MG63 (cell line): Measurements from ENCODE around the gene SOWAHA. TPM values are rescaled to one million over a fixed set of nuclear protein-coding genes. Genes with fewer than 3 reads are reported as not detected.

Experiments used
- DNase-seq: peaks from one replicate; pipeline ENCODE4 v3.0.0-alpha.2; 2020
- H3K27me3 ChIP-seq: fragments of 250-450 bp; sonication (Bioruptor Pico); 2 replicates; pipeline ENCODE4 v1.5.1; 2020; ENCODE audit warnings: mild to moderate bottlenecking, moderate library complexity
- H3K36me3 ChIP-seq: fragments of 250-450 bp; sonication (Bioruptor Pico); 2 replicates; pipeline ENCODE4 v1.5.1; 2020; ENCODE audit warnings: mild to moderate bottlenecking, moderate library complexity
- H3K4me3 ChIP-seq: fragments of 250-450 bp; sonication (Bioruptor Pico); 2 replicates; pipeline ENCODE4 v1.5.1; 2020; ENCODE audit warnings: mild to moderate bottlenecking, moderate library complexity
- H3K9me3 ChIP-seq: fragments of 250-450 bp; sonication (Bioruptor Pico); 2 replicates; pipeline ENCODE4 v1.5.1; 2020; ENCODE audit warnings: mild to moderate bottlenecking, moderate library complexity
- total RNA-seq: library from RNA; depleted of rRNA; stranded (reverse); fragments of >200 nt; shearing (Covaris generic); gene quantifications from 2 replicates; pipeline ENCODE4 v1.2.3, GENCODE V29; 2014; ENCODE audit warnings: low replicate concordance

Gene SOWAHA
- total RNA-seq, 1 experiment from 2014 or later, result not detected

DNA sequence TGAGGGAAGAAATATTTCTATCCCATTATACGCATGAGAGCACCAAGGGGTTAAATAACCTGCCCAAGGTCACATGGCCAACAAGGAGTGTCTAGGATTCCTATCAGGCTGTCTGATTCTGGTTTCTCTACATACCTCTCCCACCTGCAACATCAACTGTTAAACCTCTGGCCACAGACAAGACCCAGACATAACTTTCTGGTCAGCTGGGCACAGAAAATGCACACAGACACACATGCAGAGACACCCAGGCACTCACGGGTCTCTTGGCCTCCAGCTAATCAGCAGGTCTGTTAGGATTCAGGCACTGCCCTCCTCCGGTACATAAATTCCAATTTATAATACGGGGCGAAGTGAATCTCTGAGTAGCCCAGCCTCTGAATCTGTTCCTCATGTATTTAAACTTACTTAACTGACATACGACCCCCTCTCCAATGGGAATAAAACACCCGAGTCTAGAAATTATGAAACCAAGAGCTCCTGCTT is 37.6 kb upstream of the SOWAHA start:
- Histone ChIP-seq H3K27me3 (no peaks in the 10 kb centered on the region), H3K4me3 (peak overlapping the region; percentile 66; the same call in 1 of the 2 replicates), H3K36me3 (peaks cover 5% of the 10 kb centered on the region; the same call in 1 of the 2 replicates), H3K9me3 (no peaks in the 10 kb centered on the region)
- no peak for DNase-seq

- peak; percentile 66 for DNase-seq
Measured at GRCh38 chr5:132776131-132776937, 36.8 kb upstream of the SOWAHA start.

GRCh38 chr5:132776938-132777208 is 36.2 kb upstream of the SOWAHA start:
- Histone ChIP-seq H3K4me3 (peak overlapping the region; percentile 66), H3K9me3 (no peaks in the 10 kb centered on the region), H3K36me3 (no peaks in the 10 kb centered on the region; the same call in 1 of the 2 replicates), H3K27me3 (no peaks in the 10 kb centered on the region)
- DNase-seq, result no peak

More at GRCh38 chr5:132776131-132776937, 36.8 kb upstream of the SOWAHA start:
- H3K36me3 ChIP-seq, result peaks cover under 1% of the 10 kb centered on the region; the same call in 1 of the 2 replicates
- H3K9me3 ChIP-seq, result no peaks in the 10 kb centered on the region
- H3K4me3 ChIP-seq, result peak overlapping the region; percentile 66
- no peaks in the 10 kb centered on the region for H3K27me3 ChIP-seq

DNA sequence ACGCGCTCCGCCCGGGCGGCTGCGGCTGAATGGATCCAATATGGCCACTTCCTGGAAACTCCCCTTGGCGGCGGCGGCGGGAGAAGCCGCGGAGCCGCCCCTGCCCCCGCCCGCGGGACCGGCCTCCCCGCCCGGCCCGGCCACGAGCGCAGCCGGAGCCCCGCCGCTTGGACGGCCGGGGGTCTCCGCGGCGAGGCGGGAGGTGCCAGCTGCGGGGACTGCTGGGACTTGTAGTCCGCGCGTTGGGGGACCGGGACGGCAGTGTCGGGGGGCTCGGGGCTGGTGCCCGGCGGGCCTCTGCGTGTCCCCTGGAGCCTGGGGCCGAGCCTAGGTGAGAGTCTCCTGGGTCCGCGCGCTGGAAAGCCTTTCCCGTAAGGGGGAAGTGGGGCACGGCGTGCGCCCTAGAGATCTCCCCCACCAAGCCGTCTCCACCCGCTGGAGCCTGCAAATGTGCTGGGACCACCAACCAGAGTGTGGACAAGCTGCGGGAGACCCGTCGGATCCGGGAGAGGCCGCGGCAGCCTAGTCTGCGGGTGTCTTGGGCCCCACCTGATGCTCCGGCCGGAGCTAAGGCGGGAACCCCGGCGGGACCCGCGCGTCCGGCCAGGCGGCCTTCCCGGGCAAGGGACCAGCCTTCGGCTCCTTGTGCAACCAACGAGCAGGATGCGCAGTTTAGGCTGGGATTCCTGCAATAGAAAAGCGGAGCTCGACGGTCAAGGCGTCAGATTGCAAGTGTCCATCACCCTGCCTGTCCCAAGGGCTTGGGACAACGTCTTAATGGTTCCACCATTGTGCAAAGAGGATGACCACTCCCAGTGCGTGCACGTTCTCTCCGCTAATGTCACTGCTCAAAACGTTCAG is 35.7 kb upstream of the SOWAHA start, which contains the start of gene SEPTIN8:
Gene SEPTIN8, minus strand, starts transcription at position 31 of the 861 bp plus-strand sequence. CDS start 102 bp downstream, outside the sequence.
- Histone ChIP-seq H3K27me3 (no peaks in the 10 kb centered on the region), H3K4me3 (peak within 1 kb of the TSS; percentile 66), H3K36me3 (no peaks in the 10 kb centered on the region; the same call in 1 of the 2 replicates), H3K9me3 (no peaks in the 10 kb centered on the region)
- peak; percentile 70 for DNase-seq

DNA sequence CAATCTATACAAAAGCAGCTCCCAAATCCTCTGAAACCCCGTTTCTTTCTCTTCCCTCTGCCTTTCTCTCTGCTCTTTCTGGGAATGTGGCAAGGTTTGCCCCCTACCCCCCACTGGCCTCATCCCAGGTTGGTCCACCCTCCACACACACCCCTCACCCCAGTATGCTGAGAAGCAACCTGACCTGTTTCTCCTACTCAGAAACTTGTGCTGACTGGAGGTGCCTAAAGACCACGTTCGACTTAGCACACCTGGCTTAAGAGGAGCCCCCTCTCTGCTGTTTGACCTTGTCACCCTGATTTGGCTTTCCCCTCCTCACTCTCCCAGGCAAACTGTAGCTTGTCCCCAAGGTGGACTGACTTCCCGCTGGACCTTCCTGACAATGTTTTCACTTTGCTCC is 35.0 kb upstream of the SOWAHA start:
- H3K27me3 ChIP-seq, result no peaks in the 10 kb centered on the region
- no peaks in the 10 kb centered on the region; the same call in 1 of the 2 replicates for H3K36me3 ChIP-seq
- no peaks in the 10 kb centered on the region for H3K9me3 ChIP-seq
- DNase-seq, result no peak
- peak overlapping the region; percentile 66 for H3K4me3 ChIP-seq

GRCh38 chr5:132778856-132779255 is 34.2 kb upstream of the SOWAHA start:
- Histone ChIP-seq H3K36me3 (no peaks in the 10 kb centered on the region), H3K9me3 (no peaks in the 10 kb centered on the region), H3K4me3 (no peak overlapping the region), H3K27me3 (no peaks in the 10 kb centered on the region)
- DNase-seq, result no peak

- DNase-seq, result no peak
- no peaks in the 10 kb centered on the region for H3K9me3 ChIP-seq
- H3K27me3 ChIP-seq, result no peaks in the 10 kb centered on the region
- no peak overlapping the region for H3K4me3 ChIP-seq
- no peaks in the 10 kb centered on the region for H3K36me3 ChIP-seq
Measured at GRCh38 chr5:132779961-132780360, 33.1 kb upstream of the SOWAHA start.

DNA sequence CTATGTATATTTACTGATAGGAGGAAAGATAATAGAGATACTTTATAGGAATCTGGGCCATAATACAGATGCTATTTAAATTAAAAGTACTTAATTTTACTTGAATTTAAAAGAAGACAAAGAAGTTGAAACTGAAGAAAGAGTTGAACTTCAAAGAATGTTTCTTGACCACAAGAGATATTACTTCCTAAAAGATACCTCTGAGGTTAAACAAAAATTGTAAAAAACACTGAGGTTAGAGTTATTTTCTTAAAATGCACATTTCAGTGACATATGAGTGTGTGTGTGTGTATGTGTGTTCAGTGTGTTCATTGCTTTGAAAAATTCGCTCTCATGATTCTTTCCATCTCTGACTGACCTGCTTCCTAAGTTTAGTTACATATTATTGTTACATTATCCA is 32.5 kb upstream of the SOWAHA start:
- Histone ChIP-seq H3K36me3 (no peaks in the 10 kb centered on the region), H3K27me3 (no peaks in the 10 kb centered on the region), H3K9me3 (no peaks in the 10 kb centered on the region), H3K4me3 (no peak overlapping the region)
- DNase-seq, result no peak

DNA sequence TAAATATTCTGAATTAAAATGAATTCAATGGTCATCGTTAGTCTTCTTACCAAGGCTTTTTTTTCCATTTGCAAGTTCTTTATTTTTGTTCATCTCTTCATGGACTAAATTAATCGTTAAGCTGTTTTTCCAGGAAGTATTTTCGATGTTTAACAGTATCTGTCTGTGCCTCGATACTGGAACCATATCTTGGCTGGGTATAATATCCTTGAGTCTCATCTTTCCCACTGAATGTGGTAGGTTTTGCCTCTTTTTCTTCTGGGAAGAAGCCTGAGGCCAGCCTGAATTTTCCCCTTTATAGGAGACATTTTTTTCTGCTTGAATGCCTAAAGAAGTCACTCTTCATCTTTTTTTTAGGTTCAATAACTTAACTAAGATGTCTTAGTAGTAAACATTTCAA is 32.1 kb upstream of the SOWAHA start:
- no peaks in the 10 kb centered on the region for H3K36me3 ChIP-seq

DNA sequence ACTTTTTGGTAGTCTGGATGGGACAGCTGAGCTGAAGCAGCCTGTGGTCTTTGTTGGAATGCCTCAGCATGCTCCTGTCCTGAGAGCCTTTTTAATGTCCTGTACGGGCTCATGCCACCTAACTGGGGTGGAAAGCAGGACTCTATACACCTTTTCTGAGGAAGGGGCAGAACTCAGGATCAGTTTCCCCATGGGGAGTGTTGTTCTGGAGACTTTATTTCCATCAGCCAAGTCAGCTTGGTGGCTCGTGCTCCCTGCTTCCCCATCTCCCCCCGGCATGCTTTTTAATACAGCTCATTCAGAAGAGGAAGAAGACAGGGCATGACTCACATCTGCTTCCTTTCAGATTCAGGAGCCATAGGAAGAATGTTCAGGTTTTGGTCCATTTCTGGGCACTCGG is 31.0 kb upstream of the SOWAHA start:
- peak; percentile 50 for DNase-seq
- Histone ChIP-seq H3K36me3 (no peaks in the 10 kb centered on the region), H3K4me3 (no peak overlapping the region), H3K27me3 (no peaks in the 10 kb centered on the region), H3K9me3 (no peaks in the 10 kb centered on the region)

More for the DNA sequence above, 32.1 kb upstream of the SOWAHA start:
- DNase-seq, result no peak
- H3K4me3 ChIP-seq, result no peak overlapping the region
- no peaks in the 10 kb centered on the region for H3K27me3 ChIP-seq
- no peaks in the 10 kb centered on the region for H3K9me3 ChIP-seq

GRCh38 chr5:132785365-132785764 is 27.7 kb upstream of the SOWAHA start:
- Histone ChIP-seq H3K4me3 (no peak overlapping the region), H3K9me3 (no peaks in the 10 kb centered on the region), H3K36me3 (no peaks in the 10 kb centered on the region), H3K27me3 (no peaks in the 10 kb centered on the region)
- DNase-seq, result no peak

DNA sequence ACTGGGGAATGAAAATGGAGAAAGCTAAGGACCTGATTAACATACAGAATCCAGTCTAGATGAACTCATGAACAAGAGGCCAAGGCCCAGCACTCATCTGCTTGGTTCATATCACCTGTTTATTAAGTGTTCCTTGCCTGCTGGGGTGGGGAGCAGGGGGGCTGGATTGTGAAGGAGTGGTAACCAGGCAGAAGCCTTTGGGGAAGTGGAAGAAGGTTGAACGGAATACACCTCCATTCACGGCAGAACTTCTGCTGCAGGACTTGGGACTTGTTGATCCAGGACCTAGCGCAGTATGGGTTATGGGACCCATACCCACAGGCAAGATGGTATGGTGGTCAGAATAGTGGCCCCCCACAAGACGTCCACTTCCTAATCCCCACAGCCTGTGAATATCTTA is 27.2 kb upstream of the SOWAHA start:
- Histone ChIP-seq H3K27me3 (no peaks in the 10 kb centered on the region), H3K36me3 (no peaks in the 10 kb centered on the region), H3K4me3 (no peak overlapping the region), H3K9me3 (no peaks in the 10 kb centered on the region)
- no peak for DNase-seq

GRCh38 chr5:132787076-132787475 is 26.0 kb upstream of the SOWAHA start:
- DNase-seq, result no peak
- Histone ChIP-seq H3K27me3 (no peaks in the 10 kb centered on the region), H3K9me3 (no peaks in the 10 kb centered on the region), H3K4me3 (no peak overlapping the region), H3K36me3 (no peaks in the 10 kb centered on the region)

- Histone ChIP-seq H3K27me3 (no peaks in the 10 kb centered on the region), H3K9me3 (no peaks in the 10 kb centered on the region), H3K4me3 (no peak overlapping the region), H3K36me3 (no peaks in the 10 kb centered on the region)
- no peak for DNase-seq
Measured at GRCh38 chr5:132788508-132788907, 24.6 kb upstream of the SOWAHA start.

- no peaks in the 10 kb centered on the region for H3K27me3 ChIP-seq
- DNase-seq, result no peak
Measured at GRCh38 chr5:132788990-132789886, 23.9 kb upstream of the SOWAHA start.

DNA sequence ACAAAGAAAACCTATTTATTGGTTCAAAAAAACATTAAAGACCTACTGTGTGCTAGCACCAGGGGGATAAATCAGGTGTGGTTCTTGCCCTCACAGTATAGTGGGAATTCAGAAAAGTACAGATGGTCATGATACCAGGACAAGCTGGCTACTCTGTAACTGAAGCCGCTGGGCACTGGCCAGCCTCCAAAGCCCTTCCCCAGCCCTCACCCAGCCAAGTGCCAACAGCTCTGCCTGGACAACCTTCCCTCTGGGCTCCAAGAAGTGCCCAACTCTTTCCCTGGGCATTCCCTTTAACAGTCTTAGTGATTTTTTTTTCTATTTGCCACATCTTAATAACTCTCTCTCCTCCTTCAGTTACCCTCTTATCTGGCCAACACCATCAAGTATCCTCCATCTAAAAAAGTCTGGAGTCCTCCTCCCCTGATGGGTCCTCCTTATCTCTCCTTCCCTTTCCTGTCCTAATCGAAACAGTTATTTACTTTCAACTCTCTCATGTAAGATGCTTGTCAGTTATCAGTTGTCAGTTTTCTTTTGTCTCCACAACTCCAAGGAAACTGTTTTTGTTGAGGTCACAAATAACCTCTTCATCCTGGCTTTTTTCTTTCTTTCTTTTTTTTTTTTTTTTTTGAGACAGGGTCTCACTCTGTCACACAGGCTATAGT is 22.8 kb upstream of the SOWAHA start:
- DNase-seq, result no peak
- Histone ChIP-seq H3K4me3 (no peak overlapping the region), H3K36me3 (no peaks in the 10 kb centered on the region), H3K27me3 (no peaks in the 10 kb centered on the region), H3K9me3 (no peaks in the 10 kb centered on the region)

More at GRCh38 chr5:132788990-132789886, 23.9 kb upstream of the SOWAHA start:
- Histone ChIP-seq H3K36me3 (no peaks in the 10 kb centered on the region), H3K9me3 (no peaks in the 10 kb centered on the region), H3K4me3 (no peak overlapping the region)
